ENCODE data around the gene KCNK13.

GRCh38 chr14:90017371-90017770 is 44.4 kb upstream of the KCNK13 start:
- TF ChIP-seq CREB5 (CRISPR knock-in tag; IDR thresholded peaks at IDR 0.05; ENCODE audit: low read depth) (no peak), ZFP30 (CRISPR knock-in tag; IDR thresholded peaks at IDR 0.05) (no peak), PPARA (CRISPR knock-in tag; IDR thresholded peaks at IDR 0.05; ENCODE audit: borderline replicate concordance) (no peak), ZNF565 (CRISPR knock-in tag; conservative IDR thresholded peaks at IDR 0.05; ENCODE audit: low read depth) (no peak)
